22Rv1 (cell line): Measurements from ENCODE around the gene PLAAT3.

Source experiments
- H3K27ac ChIP-seq: fragments of 450-650 bp; 2 replicates; pipeline ENCODE4 v1.5.1; 2017
- CTCF ChIP-seq: fragments of 450-650 bp; IDR thresholded peaks from 2 replicates; pipeline ENCODE4 v1.5.1; 2017; ENCODE audit warnings: mild to moderate bottlenecking
- ZFX ChIP-seq: fragments of 450-650 bp; IDR thresholded peaks from 2 replicates; pipeline ENCODE4 v1.6.1; 2017; ENCODE audit warnings: antibody characterized with exemption, borderline replicate concordance

PLAAT3 gene

GRCh38 chr11:63573881-63574855, 40.1 kb downstream of the PLAAT3 start:
- TF ChIP-seq ZFX, result no peak
- no peak for TF ChIP-seq CTCF
- H3K27ac ChIP-seq, result no peak overlapping the region

- no peak for TF ChIP-seq ZFX
- no peak for TF ChIP-seq CTCF
- H3K27ac ChIP-seq, result no peak overlapping the region
Measured at GRCh38 chr11:63572026-63572688, 42.1 kb downstream of the PLAAT3 start.

- TF ChIP-seq CTCF (no peak), ZFX (no peak)
- H3K27ac ChIP-seq, result no peak overlapping the region
Measured at GRCh38 chr11:63569570-63569969, 44.7 kb downstream of the PLAAT3 start.

GRCh38 chr11:63567044-63567840, 47.0 kb downstream of the PLAAT3 start:
- TF ChIP-seq ZFX (no peak), CTCF (no peak)
- H3K27ac ChIP-seq, result peak overlapping the region; percentile 26; the same call in 1 of the 2 replicates

- TF ChIP-seq CTCF, result no peak
- H3K27ac ChIP-seq, result no peak overlapping the region
Measured at GRCh38 chr11:63564784-63565350, 49.4 kb downstream of the PLAAT3 start.

- no peak overlapping the region for H3K27ac ChIP-seq
- TF ChIP-seq ZFX, result no peak
- no peak for TF ChIP-seq CTCF
Measured at GRCh38 chr11:63564056-63564774, 50.0 kb downstream of the PLAAT3 start.
